T-helper 2 cell treated with Interferon-gamma antibody and Interleukin-4, amounts not matched to agents 5 μg/mL and 100 μg/mL, for 36 hours (primary cell): ENCODE measurements around the gene DENND1B.

ENCODE experiments used
- DNase-seq: peaks from one replicate; pipeline ENCODE4 v3.0.0; 2021; ENCODE audit warnings: low spot score
- H3K27ac Mint-ChIP-seq: one replicate; pipeline ENCODE4 v1.8.0; 2021; ENCODE audit warnings: mild to moderate bottlenecking, mixed read lengths
- H3K27me3 Mint-ChIP-seq: one replicate; pipeline ENCODE4 v1.8.0; 2021; ENCODE audit warnings: low read depth, mixed read lengths
- H3K36me3 Mint-ChIP-seq: one replicate; pipeline ENCODE4 v1.8.0; 2021; ENCODE audit warnings: low read depth, mixed read lengths
- H3K4me1 Mint-ChIP-seq: one replicate; pipeline ENCODE4 v1.8.0; 2021; ENCODE audit warnings: low read depth, mixed read lengths
- H3K4me3 Mint-ChIP-seq: one replicate; pipeline ENCODE4 v1.8.0; 2022; ENCODE audit warnings: mild to moderate bottlenecking, moderate library complexity, mixed read lengths
- H3K9me3 Mint-ChIP-seq: one replicate; pipeline ENCODE4 v1.8.0; 2021; ENCODE audit warnings: mixed read lengths

Gene DENND1B

GRCh38 chr1:197637406-197637805 is 137.9 kb downstream of the DENND1B start:
- Mint-ChIP-seq H3K27me3 (no peaks in the 10 kb centered on the region), H3K36me3 (peaks cover 43% of the 10 kb centered on the region), H3K4me3 (no peak overlapping the region), H3K27ac (no peak overlapping the region), H3K9me3 (peaks cover 4% of the 10 kb centered on the region), H3K4me1 (peaks cover 4% of the 10 kb centered on the region)
- no peak for DNase-seq

DNA sequence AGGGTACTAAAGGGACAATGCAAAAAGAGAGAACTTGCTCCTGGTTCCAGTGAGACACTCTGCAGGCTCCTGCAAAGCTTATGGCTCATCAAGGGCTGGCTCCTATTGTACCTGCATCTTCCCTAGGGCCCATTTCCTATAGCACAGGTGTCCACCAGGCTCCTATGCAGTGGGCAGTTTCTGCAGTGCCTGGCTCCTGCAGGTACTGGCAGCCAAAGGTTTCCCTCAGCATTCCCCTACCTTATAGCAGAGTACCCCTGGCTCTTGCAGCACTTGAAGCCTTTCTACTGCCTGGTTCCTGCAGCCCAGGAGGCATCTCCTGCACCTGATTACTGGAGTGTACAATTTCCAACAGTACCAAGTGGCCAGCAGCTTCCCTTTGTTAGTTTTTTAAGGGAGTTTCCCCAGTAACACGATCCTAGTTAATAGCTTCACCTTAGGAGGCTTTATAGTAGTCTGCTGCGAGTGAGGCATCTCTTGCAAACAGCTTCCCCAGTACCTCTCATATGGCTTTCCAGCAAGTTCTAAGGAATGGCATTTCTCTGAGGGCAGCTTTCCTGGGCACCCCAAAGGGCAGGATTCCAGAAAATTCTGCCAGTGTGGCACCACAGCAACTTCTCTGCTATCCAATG is 141.7 kb downstream of the DENND1B start:
- no peak overlapping the region for H3K4me3 Mint-ChIP-seq
- H3K27me3 Mint-ChIP-seq, result no peaks in the 10 kb centered on the region
- H3K36me3 Mint-ChIP-seq, result peaks cover 62% of the 10 kb centered on the region
- no peak overlapping the region for H3K27ac Mint-ChIP-seq
- peaks cover 25% of the 10 kb centered on the region for H3K9me3 Mint-ChIP-seq
- no peak for DNase-seq
- H3K4me1 Mint-ChIP-seq, result peaks cover 9% of the 10 kb centered on the region

GRCh38 chr1:197632651-197633050 is 142.6 kb downstream of the DENND1B start:
- no peak overlapping the region for H3K27ac Mint-ChIP-seq
- H3K36me3 Mint-ChIP-seq, result peaks cover 68% of the 10 kb centered on the region
- H3K4me1 Mint-ChIP-seq, result peaks cover 9% of the 10 kb centered on the region

GRCh38 chr1:197632005-197632404 is 143.3 kb downstream of the DENND1B start:
- peaks cover 66% of the 10 kb centered on the region for H3K36me3 Mint-ChIP-seq
- H3K27me3 Mint-ChIP-seq, result no peaks in the 10 kb centered on the region
- peaks cover 9% of the 10 kb centered on the region for H3K4me1 Mint-ChIP-seq
- peaks cover 32% of the 10 kb centered on the region for H3K9me3 Mint-ChIP-seq
- H3K27ac Mint-ChIP-seq, result no peak overlapping the region
- no peak overlapping the region for H3K4me3 Mint-ChIP-seq
- DNase-seq, result no peak

More at GRCh38 chr1:197632651-197633050, 142.6 kb downstream of the DENND1B start:
- Mint-ChIP-seq H3K4me3 (no peak overlapping the region), H3K27me3 (no peaks in the 10 kb centered on the region), H3K9me3 (peaks cover 31% of the 10 kb centered on the region)
- DNase-seq, result no peak

GRCh38 chr1:197622371-197622770 is 152.9 kb downstream of the DENND1B start:
- H3K36me3 Mint-ChIP-seq, result peaks cover 33% of the 10 kb centered on the region
- H3K27ac Mint-ChIP-seq, result no peak overlapping the region
- peaks cover 10% of the 10 kb centered on the region for H3K9me3 Mint-ChIP-seq
- no peak for DNase-seq
- H3K4me1 Mint-ChIP-seq, result peaks cover 12% of the 10 kb centered on the region
- H3K27me3 Mint-ChIP-seq, result no peaks in the 10 kb centered on the region
- H3K4me3 Mint-ChIP-seq, result no peak overlapping the region

- Mint-ChIP-seq H3K27ac (no peak overlapping the region), H3K4me3 (no peak overlapping the region)
Observed at GRCh38 chr1:197621761-197622160, 153.5 kb downstream of the DENND1B start.

GRCh38 chr1:197620714-197621163 is 154.5 kb downstream of the DENND1B start:
- no peak for DNase-seq
- H3K9me3 Mint-ChIP-seq, result peaks cover 4% of the 10 kb centered on the region
- H3K4me1 Mint-ChIP-seq, result peaks cover 10% of the 10 kb centered on the region
- H3K27me3 Mint-ChIP-seq, result no peaks in the 10 kb centered on the region
- H3K4me3 Mint-ChIP-seq, result no peak overlapping the region
- H3K27ac Mint-ChIP-seq, result no peak overlapping the region
- peaks cover 23% of the 10 kb centered on the region for H3K36me3 Mint-ChIP-seq

More at GRCh38 chr1:197621761-197622160, 153.5 kb downstream of the DENND1B start:
- Mint-ChIP-seq H3K9me3 (peaks cover 10% of the 10 kb centered on the region), H3K36me3 (peaks cover 30% of the 10 kb centered on the region), H3K4me1 (peaks cover 12% of the 10 kb centered on the region), H3K27me3 (no peaks in the 10 kb centered on the region)
- no peak for DNase-seq

DNA sequence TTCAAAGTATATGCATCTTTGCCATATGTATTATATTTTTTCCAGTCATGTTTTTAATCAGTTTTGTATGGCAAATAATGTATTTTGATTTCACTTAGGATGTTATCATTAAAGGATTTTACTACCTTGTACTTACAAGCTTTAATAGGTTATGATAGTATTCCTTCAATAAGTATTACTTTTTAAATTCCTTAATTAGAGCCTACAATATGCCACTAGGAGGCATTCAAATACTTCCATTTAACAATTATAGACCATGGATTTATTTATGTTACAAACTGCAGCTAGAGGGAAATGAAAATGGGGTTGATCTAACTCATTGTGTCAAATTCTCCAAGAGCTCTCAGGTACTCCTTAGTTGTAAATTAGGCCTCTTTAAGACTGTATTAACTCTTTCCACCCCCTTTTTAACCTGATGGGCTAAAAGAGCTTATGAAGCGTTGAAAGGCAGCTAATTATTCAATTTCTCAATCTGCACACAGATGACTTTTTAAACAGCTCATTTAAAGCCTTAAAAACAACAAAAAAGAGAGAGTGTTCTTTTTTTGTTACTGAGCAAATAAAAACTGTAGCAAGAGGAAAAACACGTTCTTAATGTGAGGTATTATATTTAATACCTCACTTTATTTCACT is 156.2 kb downstream of the DENND1B start:
- no peak for DNase-seq
- Mint-ChIP-seq H3K4me3 (no peak overlapping the region), H3K27me3 (no peaks in the 10 kb centered on the region), H3K4me1 (peaks cover 10% of the 10 kb centered on the region), H3K27ac (no peak overlapping the region), H3K36me3 (peaks cover 13% of the 10 kb centered on the region), H3K9me3 (no peaks in the 10 kb centered on the region)

- H3K4me3 Mint-ChIP-seq, result no peak overlapping the region
- H3K9me3 Mint-ChIP-seq, result no peaks in the 10 kb centered on the region
- H3K27me3 Mint-ChIP-seq, result no peaks in the 10 kb centered on the region
- H3K36me3 Mint-ChIP-seq, result peaks cover 12% of the 10 kb centered on the region
- H3K27ac Mint-ChIP-seq, result no peak overlapping the region
- DNase-seq, result no peak
- H3K4me1 Mint-ChIP-seq, result peaks cover 10% of the 10 kb centered on the region
Observed at GRCh38 chr1:197618061-197618460, 157.2 kb downstream of the DENND1B start.

- Mint-ChIP-seq H3K4me3 (no peak overlapping the region), H3K4me1 (peaks cover under 1% of the 10 kb centered on the region), H3K27me3 (no peaks in the 10 kb centered on the region), H3K27ac (no peak overlapping the region), H3K9me3 (no peaks in the 10 kb centered on the region), H3K36me3 (peaks cover 9% of the 10 kb centered on the region)
- no peak for DNase-seq
Observed at GRCh38 chr1:197615693-197616011, 159.6 kb downstream of the DENND1B start.

DNA sequence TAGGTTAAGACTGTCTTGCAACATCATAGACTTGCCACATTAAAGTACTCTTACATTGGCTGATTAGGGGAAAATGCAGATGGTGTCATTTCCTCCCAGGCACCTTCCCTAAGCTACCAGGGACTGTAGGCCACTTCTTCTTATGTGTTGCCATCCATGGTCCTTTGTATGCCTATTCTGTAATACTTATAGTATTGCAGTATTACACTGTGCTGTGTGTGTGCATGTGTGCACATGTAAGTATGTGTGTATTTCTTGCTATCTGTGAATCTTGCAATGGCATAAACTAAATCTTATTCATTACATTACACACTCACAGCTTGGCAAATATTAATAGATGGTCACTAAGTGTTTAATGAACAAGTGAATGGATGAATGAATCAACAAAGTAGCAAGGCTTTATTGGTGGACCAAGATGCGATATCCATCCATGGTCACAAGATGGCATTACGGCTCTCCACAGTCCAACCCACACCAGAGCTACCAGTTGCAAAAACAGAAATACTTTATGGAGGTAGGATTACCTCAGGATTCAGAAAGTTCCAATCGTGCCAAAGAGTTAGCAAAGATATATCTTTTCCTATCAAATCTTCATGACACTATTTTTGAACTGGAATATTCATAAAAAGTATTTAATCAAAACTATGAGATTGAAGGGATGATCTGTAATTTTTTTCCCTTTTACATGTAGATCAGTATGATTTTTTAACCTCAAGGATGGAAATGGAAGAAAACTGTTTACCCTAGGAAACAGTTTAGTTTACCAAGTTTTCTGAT is 160.2 kb downstream of the DENND1B start:
- no peak for DNase-seq
- Mint-ChIP-seq H3K36me3 (peaks cover 8% of the 10 kb centered on the region), H3K27ac (no peak overlapping the region), H3K4me3 (no peak overlapping the region), H3K9me3 (no peaks in the 10 kb centered on the region), H3K27me3 (no peaks in the 10 kb centered on the region), H3K4me1 (no peaks in the 10 kb centered on the region)

DNA sequence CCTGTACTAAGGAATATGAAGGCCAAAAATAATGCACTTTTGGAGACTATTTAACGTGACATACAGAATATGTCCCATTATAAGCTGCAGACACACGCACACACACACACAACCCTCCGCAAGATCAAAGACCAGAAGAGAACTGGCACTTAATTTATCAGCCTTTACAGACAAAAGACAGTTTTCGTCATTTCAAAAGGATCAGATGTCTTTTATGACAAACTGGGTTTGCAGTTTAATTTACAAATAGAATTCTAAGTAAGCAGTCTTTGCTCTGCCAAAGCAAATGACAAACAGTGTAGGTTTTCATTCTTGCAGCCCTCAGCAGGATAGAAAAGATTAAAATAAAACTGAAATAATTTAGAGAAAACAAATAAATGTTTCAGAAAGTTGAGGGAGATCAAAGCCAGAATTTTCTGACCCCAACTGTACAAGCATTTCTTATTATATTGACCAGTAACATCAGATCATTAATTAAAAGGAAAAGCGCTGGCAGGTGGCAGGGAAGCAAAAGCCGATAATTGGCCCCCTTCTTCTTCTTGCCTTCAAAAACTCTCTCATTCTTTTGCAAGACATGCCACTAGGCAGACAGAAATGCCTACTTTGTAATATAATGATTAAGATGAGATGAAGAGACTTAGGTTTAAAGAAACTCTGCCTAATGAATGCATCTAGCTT is 169.0 kb downstream of the DENND1B start:
- H3K27me3 Mint-ChIP-seq, result no peaks in the 10 kb centered on the region
- no peak overlapping the region for H3K4me3 Mint-ChIP-seq
- no peak for DNase-seq
- H3K27ac Mint-ChIP-seq, result no peak overlapping the region
- H3K9me3 Mint-ChIP-seq, result no peaks in the 10 kb centered on the region
- peaks cover 7% of the 10 kb centered on the region for H3K4me1 Mint-ChIP-seq
- H3K36me3 Mint-ChIP-seq, result peaks cover 7% of the 10 kb centered on the region

- H3K27ac Mint-ChIP-seq, result no peak overlapping the region
- no peak for DNase-seq
- no peaks in the 10 kb centered on the region for H3K9me3 Mint-ChIP-seq
Observed at GRCh38 chr1:197604302-197604701, 171.0 kb downstream of the DENND1B start.

DNA sequence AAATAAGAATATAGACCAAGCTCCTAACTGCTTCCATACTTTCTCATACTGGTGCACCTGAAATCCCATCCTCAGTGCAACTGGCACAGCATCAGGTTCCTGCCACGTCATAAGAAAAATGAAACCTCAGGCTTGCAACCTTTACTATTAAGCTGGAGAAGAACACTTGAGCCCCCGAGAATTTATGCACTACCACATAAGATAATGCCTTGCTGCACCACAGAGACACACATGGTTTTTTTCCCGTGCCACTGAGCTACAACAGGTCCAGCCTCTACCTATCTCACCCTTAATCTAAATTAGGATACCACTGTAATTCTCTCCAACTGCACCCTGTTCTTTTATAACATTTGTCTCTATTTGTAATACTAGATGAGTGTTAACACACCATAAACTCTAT is 174.5 kb downstream of the DENND1B start:
- H3K27ac Mint-ChIP-seq, result no peak overlapping the region
- peaks cover 24% of the 10 kb centered on the region for H3K4me1 Mint-ChIP-seq
- no peaks in the 10 kb centered on the region for H3K9me3 Mint-ChIP-seq
- peaks cover 9% of the 10 kb centered on the region for H3K36me3 Mint-ChIP-seq
- H3K4me3 Mint-ChIP-seq, result no peak overlapping the region
- no peak for DNase-seq
- H3K27me3 Mint-ChIP-seq, result no peaks in the 10 kb centered on the region

More at GRCh38 chr1:197604302-197604701, 171.0 kb downstream of the DENND1B start:
- H3K27me3 Mint-ChIP-seq, result no peaks in the 10 kb centered on the region
- H3K4me3 Mint-ChIP-seq, result no peak overlapping the region
- H3K36me3 Mint-ChIP-seq, result peaks cover 13% of the 10 kb centered on the region
- H3K4me1 Mint-ChIP-seq, result peaks cover 22% of the 10 kb centered on the region
